NCI-H1092 (cell line): ENCODE measurements around the gene MYO1H.
"Not testable (repeated sequence)": the region's sequence is repeated elsewhere in the genome, so short reads cannot be mapped to it uniquely, and the experiment has no call there.

Experiments
- DNase-seq: peaks from one replicate; lab custom pipeline; 2025; lab: John Stamatoyannopoulos, UW

MYO1H gene

DNA sequence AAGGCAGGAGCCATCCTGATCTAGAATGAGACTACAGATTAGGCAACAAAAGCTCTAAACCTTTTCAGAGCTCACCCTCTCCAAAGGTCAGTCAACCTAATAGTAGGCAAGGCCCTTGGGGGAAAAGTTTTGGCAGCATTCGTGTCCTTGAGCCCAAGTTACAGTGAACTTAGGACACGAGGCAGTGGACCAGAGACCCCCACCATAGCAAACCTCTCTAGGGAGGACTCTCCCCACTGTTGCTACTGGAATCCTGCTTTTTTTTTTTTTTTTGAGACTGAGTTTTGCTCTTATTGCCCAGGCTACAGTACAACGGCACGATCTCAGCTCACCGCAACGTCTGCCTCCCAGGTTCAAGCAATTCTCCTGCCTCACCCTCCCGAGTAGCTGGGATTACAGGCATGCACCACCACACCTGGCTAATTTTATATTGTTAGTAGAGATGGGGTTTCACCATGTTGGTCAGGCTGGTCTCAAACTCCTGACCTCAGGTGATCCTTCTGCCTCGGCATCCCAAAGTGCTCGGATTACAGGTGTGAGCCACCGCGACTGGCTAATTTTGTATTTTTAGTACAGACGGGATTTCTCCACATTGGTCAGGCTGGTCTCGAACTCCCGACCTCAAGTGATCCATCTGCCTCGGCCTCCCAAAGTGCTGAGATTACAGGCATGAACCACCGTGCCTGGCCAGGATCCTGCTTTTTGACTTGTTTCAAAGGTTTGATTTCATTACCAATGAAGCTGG is 126.0 kb downstream of the MYO1H start:
- not testable (repeated sequence) for DNase-seq

DNA sequence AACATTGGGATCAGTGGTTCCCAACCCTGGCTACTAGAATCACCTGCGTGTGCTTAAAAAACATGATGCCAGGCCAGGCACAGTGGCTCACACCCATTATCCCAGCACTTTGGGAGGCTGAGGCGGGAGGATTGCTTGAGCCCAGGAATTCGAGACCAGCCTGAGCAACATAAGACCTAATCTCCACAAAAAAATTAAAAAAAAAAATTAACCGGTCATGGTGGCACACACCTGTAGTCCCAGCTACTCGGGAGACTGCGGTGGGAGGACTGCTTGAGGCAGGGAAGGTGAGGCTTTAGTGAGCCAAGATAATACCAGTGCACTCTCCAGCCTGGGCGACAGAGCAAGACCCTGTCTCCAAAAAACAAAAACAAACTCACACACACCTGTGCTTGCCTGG is 127.4 kb downstream of the MYO1H start:
- DNase-seq, result no peak

DNA sequence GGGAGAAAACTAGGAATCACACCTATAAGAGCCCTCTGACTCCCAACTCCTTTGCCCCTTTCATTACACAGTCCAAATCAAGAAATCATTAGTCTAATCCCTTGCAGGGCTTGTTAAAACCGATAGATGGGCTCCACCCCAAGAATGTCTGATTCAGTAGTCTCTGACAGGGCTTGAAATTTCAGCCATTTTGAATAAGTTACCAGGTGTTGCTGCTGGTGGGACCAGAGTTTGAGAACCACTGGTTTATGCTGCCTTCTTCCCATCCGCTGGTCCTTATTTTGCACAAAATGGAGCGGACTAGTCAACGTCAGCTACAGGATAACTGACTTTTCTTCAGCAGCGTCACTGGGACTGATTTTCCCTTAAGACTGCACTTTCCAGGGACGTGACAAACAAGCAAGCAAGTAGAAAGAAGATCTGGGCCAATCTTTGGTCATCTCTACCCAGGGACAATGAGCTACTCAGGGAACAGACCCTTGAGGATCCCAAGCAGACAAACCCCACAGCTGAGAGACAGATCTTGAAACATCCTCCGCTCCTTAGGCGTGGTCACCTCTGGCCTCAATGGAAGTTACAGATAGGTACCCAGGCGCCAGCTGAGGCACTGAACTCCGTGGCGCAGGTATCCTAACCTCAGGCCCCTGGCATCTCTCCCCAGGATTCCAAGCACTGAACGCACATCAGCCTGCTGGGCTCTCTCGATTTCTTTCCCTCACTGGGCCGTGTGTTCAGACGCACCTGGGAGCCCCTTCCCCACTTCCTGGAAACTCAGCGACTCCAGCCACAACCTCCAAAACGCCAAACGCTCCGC is 128.5 kb downstream of the MYO1H start:
- DNase-seq, result no peak

DNA sequence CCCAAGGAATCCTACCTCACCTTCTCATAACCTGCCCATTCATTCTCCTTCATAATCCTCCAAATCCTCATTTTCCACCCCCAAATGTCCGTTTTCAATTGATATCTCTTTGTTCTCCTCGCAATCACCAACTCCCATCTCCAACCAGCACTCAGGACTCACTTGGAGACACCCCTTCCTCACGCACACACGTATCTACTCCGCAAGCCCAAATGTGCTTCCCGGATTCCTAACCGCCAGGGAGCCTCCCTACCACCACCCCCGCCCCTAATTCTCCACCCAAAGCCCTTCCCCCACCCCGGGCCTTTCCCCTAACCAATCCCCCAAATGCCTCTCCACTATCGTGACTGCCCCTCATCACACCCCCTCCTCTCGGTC is 129.1 kb downstream of the MYO1H start:
- no peak for DNase-seq

DNA sequence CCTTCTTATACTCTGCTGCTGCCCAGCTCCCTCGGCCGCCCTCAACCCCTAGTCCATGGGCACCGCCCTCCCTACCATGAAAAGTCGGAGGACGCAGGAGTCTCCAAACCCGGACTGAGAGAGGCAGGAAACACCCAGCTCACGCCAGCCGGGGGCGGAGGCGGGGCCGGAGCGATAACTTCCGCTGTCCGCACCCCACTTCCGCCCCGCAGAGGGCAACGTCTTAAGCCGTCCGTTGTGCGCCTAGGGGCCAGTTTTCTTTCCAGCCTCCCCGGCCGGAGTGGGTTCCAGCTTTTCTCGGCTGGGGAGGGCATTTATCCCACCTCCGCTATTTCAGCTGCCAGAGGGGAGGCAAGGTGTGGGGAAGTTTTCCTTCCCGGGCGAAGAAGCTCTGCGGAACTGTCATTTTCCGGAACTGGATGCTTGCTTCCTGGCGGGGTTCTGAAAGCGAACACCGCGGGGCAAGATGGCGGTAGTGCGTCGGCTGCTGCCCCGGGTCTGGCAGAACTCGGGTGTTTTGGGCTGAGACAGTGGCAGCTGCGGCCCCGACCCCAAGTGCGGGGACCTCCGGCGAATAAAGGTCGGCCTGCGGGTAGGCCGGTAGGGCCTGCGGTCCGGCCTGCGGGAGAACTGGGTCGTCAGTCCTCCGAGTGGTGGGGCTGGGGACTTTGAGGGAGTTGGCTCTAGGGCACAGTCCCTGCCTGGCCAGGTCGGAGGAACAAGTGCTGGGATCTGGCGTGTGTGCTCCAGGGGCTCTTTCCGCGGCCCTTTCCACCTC is 129.7 kb downstream of the MYO1H start, which contains the start of the genes KCTD10 and UBE3B:
TSS of gene KCTD10 (minus strand) at position 116 of the 778 bp plus-strand sequence. CDS start at position 78, 38 bp downstream.
TSS of gene UBE3B (plus strand) at position 450 of the 778 bp plus-strand sequence. CDS start 5,918 bp downstream, outside the sequence.
- peak; percentile 71 for DNase-seq

DNA sequence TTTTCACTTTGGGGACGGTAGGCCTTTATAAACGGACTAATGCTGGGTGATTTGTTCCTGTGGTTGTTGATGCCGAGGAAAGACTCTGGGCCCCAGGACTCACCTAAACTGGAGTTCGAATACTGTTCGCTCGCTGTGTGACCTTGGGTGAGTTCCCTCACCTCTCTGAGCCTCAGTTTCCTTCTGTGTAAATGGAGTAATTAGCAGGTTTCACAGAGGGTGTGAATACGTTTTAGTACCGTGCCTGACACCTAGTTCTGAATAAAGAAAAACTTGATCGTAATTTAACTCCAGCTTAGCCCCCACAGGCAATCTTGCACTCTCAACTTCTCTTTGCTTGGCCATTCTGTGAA is 130.2 kb downstream of the MYO1H start:
- no peak for DNase-seq

DNA sequence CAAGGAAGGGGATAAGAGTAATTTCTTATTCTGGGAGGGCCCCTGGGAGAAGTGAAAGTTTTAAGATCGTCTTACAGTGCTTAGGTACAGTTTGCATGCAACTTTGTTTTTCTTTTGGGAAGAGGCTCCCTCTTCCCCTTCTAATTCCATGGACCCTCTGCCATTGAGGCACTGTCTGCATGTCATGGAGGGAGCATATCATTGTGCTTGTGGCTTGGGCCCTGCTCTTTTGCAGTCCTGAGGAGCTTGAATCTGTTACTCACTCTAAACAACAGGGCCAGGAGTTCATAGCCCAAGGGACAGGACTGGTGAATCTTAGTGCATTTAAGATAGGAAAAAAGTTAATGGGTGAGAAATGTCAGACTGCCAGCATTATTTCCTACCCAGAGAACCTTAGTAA is 132.1 kb downstream of the MYO1H start:
- no peak for DNase-seq

DNA sequence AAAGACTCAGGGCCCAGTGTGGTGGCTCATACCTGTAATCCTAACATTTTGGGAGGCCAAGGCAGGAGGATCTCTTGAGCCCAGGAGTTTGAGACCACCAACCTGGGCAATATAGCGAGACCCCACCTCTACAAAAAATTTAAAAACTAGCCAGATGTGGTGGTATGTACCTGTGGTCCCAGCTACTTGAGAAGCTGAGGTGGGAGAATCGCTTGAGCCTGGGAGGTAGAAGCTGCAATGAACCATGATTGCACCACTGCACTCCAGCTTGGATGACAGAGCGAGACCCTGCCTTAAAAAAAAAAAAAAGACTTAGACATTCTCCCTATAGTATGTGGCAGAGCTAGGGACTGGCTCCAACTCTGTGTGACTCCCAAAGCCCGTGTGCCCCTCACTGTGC is 132.7 kb downstream of the MYO1H start:
- DNase-seq, result no peak

DNA sequence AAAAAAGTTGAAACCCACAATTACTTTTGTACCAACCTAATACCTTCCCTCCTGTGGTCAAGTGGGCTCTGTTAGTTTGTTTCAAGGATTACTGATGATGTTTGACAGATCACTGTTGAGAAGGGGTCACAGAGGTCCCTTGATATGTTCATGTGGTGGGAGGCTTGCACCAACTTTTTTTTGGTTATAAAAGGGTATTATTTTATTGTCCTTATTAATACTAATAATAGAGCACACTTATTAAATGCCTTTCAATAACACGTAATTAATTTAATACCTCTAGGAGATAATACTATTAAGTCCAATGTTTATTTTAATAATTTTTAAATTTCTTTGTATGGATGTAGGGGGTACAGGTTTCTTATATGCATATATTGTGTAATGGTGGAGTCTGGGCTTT is 134.2 kb downstream of the MYO1H start:
- no peak for DNase-seq

DNA sequence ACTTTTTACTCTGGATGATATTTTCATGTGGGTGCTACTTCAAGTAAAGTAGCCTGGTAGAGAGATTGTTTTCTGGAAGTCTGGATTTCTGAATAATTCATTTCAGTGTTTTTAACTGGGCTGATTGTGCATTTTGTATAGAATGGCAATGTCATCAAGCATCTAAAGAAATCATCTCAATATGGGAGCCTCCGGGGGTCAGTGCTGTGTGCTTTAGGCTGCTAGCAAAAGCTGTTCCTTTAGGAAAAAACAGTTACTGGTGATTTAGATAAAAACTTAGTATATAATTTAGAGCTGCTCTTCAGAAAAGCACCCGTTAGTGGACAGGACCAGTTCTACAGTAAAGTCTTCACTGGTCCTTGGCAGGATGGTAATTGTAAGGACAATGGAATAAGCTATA is 134.8 kb downstream of the MYO1H start:
- DNase-seq, result no peak

DNA sequence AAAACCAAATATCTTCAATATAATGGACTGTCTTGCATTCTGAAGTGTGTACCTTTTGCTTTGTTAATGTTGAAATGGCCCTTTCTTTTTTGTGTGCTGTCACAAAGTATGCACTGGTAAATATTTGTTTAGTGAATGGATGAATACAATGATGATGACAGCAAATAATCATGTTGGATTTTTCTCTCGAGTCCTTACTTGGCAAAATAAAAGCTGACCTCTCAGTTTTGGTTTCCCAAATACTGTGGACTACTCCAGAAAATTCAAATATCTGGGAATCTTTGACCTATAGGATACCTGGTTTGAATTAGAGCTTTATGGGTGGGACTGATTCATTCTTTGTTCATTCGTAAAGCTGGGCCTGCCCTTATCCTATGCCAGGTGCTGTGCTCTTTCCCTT is 135.2 kb downstream of the MYO1H start:
- no peak for DNase-seq

DNA sequence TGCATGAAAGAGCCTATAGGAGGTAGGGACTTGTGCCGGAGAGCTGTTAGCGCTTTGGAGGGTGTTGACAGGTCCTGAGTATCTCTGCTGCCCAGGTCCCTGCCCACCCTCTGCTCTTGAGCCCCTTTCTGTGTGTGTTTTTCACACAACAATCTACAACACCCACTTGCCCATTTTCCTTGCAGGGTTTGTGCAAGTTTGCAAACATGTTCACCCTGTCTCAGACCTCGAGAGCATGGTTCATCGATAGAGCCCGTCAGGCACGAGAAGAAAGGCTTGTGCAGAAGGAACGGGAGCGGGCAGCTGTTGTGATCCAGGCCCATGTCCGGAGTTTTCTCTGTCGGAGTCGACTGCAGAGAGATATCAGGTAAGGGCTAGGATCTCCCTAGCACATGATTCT is 135.6 kb downstream of the MYO1H start:
- no peak for DNase-seq

DNA sequence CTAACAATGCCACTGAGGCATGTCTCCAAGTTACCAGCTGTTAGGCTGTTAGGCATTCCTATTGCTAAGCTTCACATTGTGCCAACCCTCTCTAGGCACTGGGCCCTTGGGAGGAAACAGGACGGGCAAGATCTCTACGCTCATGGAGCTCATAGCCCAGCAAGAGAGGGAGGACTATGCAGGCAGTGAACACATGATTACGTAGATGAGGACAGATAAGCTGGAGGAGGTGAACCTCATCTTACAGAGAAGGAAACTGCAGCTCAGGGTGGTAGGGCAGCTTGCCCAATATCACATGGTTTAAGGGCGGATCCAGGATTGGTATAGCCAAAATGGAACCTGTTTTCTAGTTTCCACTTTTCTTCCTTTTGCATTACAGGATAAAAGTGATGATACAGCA is 137.5 kb downstream of the MYO1H start:
- no peak for DNase-seq

DNA sequence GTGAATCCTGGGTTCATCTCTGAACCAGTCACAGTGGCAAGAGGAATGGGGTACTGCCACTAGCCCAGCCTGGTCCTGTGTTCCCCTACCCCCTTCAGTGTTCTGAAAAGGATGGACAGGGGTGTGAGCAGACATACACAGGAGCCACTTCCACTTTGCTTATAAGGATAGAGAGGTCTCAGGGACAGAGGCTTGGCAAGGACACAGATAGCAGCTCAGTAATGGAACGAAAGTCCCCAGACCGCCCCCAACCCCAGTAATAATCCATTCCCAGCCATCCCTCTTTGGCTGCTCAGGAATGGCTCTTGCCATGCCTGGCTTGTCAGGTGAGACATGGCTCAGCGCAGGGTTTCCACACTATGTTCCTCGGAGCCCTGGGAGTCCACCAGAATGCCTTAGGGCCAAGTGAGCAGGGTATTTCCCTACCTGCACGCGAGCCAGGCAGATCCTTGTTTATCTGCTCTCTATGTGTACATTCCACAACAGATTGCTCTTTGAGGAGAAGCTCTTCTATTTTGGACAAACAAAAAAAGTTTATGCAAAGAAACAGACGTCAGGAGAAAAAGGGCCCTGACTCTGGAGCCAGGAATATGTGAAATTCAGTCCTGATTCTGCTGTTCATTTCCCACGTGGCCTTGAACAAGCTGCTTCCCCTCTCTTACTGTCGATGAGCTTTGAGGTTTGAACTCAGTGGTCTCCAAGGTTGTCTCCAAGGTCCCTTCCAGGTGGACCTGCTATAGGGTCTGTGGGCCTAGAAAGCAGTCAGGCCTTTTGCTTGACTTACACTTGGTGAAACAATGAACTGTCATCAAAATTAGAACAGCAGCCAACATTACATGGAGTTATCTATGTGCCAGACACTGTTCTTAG is 139.7 kb downstream of the MYO1H start:
- no peak for DNase-seq

DNA sequence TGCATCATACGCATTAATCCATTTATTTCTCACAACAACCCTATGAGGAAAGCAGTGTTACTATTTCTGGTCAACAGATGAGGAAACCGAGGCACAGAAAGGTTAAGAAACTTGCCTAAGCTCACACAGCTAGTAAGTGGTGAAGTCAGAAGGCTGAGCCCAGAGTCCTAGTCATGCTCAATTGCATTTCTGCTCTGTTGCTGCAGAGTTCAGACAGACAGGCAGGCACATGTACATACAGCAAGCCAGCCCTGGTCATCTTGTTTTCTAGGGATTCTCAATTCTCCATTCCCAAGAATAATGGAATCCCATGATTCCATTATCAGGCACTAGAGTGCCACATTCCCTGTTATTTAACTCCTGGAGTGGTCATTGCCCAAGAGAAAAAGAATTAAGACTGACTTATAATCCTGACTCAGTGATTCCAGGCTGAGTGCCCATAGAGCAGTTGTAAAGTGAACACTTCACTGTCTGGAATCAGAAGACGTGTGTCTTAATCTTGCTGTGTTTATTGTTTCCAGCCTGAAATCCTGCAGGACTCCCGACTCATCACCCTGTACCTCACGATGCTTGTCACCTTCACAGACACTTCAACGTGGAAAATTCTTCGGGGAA is 140.5 kb downstream of the MYO1H start:
- no peak for DNase-seq

DNA sequence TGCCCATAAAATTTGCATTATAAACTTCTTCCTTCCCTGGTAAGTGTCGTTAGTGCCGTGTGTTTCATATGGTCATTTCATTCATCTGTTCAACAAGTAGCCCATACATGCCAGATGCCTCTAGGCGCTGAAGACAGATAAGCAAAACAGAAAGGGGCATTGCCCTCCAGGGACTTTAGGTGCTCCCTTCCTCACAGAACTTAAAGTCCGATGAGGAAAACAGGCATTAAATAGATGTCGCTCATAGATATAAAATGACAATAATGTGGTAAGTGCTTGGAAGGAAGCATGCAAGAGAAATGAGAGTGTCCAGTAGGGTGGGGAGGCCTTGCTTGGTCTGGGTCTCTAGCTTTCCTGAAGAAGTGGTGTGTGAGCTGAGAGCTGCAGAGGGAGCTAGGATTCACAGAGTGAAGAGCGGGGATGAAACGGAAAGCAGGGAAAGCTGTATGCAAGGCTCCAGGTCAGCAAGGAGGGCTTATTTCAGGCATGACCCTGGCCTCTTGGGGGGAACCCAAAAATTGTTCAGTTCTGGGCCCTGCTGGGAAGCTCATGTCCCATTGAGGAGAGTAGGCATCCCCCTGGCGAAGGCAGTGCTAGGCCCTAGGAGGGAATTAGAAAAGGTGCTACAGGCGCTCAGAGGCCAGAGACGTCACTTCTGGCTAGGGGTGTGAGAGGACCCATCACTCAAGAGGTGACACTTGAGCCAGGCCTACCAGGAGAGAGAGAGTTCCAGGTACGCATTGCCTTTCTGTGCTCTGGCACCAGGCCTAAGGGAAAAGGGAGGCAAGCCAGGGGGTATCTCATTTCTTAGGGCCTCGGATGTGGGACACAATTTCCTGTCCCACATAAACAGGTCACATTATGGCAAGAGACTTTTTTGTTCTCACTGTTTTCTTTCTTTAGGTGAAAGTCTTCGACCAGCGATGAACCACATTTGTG is 141.6 kb downstream of the MYO1H start:
- DNase-seq, result no peak

DNA sequence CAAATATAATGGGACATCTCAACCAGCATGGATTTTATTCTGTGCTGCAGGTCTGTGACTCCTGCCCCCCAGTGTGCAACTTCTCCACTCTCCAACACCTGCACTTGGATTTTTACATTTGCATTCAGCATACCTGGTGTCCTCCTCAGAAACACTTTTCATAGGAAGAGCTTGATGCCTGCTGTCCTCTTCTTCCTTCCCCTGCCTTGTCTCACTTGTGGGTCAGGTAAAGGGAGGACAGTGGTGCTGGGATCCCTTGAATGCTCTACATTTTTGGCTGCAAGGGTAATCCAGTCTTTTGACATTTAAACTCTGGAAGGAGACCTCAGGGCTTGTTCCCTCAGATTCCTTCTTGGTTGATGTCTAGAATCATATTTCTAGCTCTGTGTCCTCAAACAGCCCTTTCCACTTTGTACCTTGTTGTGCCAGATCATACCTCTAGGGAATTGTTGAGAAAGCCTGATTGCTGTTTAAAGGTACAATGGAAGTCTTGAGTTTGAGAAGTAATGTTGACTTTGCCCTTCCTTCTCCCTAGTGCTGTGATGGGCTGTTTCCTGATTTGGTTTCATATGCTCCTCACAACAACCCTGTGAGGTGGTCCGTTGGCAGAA is 142.4 kb downstream of the MYO1H start:
- DNase-seq, result no peak

DNA sequence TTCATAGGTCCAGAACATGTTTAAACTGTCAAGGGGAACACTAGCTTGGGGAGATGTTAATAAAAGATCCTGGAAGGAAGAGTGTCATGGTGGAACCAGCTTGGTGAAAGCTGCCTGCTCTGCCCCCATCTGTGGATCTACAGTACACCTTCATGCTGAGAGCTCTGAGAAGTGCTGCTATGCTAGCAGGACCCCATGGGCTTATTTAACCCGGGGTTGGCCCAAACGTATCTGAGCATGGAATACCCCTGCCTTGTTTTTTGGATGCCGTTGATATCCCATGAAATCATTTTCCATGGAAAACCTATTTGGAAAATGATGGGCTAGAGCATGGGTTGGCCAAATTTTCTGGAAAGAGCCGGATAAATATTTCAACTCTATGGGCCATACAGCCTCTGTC is 144.0 kb downstream of the MYO1H start:
- DNase-seq, result no peak

DNA sequence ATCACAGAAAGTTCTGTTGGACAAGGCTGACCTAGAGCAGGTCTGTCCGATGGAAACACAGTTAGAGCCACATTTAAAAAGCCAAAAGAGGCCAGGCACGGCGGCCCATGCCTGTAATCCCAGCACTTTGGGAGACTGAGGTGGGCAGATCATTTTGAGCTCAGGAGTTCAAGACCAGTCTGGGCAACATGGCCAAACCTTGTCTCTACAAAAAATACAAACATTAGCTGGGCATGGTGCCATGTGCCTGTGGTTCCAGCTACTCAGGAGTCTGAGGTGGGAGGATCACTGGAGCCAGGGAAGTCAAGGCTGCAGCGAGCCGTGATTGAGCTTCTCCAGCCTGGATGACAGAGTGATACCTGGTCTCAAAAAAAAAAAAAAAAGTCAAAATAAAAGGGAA is 144.7 kb downstream of the MYO1H start:
- DNase-seq, result no peak

DNA sequence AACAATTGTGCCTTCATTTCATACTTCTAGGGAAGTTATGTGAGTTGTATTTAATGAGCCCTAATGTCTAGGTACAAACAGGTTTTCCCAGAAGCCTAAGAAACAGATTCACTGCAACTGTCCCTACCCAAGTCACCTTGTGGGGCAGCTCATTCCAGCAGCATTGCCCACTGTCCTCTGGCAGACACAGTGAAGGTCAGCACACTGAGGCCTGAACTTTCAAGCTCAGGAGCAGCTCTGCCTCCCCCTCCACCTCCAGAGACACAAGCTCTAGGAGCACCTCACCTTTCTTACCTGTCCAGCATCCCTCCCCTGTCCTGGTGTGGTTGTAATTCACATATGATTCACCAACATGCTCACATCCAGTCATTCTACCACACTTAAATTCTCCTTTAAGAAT is 145.4 kb downstream of the MYO1H start:
- no peak for DNase-seq
